DMS53 (cell line): ENCODE data around the gene GLRX.

Source experiments
- DNase-seq: peaks from one replicate; lab custom pipeline; 2025; lab: John Stamatoyannopoulos, UW

GLRX gene

GRCh38 chr5:95808686-95809413 is 13.7 kb downstream of the GLRX start:
- no peak for DNase-seq

GRCh38 chr5:95808013-95808685 is 14.4 kb downstream of the GLRX start:
- DNase-seq = no peak

DNA sequence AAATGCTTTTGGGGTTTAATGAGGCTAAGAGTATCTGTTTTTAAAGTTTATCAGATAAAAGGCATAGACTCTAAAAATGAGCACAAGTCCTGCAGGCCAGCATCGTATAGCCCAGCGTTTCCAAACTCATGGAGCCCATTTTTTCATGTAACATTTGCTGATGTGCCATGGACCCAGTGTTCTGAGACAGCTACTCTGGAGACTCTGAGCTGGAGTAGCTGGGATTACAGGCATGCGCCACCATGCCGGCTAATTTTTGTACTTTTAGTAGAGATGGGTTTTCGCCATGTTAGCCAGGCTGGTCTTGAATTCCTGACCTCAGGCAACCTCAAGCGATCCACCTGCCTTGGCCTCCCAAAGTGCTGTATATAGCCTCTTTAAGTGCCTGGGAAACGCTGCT is 15.8 kb downstream of the GLRX start:
- DNase-seq = no peak

GRCh38 chr5:95804736-95805539 is 17.6 kb downstream of the GLRX start:
- DNase-seq = no peak

- DNase-seq = peak; percentile 22
Measured at GRCh38 chr5:95803271-95804148, 19.0 kb downstream of the GLRX start.

DNA sequence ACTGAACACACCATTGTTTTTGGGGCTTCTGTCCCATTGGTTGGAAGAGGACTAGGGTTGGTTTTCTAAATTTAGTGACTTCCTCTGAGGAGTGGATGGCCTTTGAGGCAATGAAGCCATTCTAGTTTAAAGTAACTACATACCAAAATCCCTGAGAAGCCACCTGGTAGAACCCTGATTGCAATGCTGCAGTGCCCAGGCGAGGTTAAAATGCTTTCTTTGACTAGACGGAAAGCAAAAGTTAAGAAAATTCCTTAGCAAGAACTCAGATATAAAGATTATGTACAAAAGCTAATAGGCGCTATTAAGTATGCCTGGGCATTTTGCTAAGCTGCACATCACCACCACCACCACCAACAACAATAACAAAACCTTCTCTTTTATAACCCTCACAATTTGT is 20.6 kb downstream of the GLRX start:
- DNase-seq = no peak

DNA sequence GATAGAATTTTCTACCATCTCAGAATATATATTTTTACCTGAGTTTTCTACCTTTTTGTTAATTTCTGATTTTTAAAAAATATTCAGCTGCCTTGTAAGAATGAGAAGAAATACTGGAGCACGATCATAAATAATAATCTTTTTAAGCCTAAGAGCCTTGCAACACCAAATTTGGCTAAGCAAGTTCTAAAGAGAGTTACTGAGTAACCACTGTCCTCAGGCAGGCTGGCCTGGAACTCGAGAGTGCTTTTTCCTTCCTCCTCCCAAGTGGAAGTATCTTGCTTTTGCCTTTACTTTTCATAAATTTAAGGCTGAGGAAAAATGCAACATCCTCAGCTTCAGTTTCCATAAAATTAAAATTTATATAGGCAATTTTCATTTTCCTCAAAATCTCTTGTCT is 21.0 kb downstream of the GLRX start:
- no peak for DNase-seq

DNA sequence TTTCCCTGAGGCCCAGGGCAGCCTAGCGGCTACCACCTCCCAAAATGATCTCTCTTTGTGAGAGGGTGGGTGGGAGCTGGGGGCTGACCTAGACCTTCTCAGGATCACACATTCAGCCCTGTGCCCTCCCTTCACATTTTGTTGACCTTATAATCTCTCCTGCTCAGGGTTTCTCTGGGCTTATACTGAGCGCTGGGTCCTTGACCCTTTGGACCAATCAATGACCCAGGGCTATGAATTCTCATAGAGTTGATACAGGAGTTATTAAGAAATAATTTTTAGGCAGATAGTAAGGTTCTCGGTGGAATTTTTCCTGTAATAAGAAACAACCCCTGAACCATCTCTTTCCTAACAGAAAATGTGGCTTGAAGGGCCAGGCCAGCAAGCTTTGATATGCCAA is 22.0 kb downstream of the GLRX start:
- no peak for DNase-seq

- no peak for DNase-seq
Measured at GRCh38 chr5:95799191-95799835, 23.2 kb downstream of the GLRX start.

- no peak for DNase-seq
Measured at GRCh38 chr5:95798545-95798944, 24.0 kb downstream of the GLRX start.

- no peak for DNase-seq
Measured at GRCh38 chr5:95798048-95798447, 24.5 kb downstream of the GLRX start.

- no peak for DNase-seq
Measured at GRCh38 chr5:95797301-95797700, 25.2 kb downstream of the GLRX start.

GRCh38 chr5:95794070-95794516 is 28.4 kb downstream of the GLRX start:
- no peak for DNase-seq

GRCh38 chr5:95791751-95792150 is 30.8 kb downstream of the GLRX start:
- DNase-seq = no peak

DNA sequence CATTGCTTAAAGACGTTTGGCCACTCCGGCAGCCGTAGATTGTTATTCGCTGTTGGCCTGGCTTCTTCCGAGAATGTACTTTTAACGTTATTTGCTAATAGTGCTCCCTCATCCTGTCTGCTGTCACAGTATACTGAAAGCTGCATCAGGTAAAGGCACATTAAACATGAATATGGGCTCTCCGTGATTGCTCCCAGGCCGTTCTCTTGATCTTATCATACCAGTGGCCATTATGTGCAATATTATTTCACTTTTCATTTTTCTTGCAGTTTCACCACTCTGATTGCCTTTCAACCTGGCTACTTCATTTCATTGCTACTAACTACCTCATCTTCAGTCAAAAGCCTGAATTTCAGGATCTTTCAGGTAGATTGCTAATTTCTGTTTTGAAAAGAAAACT is 34.0 kb downstream of the GLRX start:
- no peak for DNase-seq

DNA sequence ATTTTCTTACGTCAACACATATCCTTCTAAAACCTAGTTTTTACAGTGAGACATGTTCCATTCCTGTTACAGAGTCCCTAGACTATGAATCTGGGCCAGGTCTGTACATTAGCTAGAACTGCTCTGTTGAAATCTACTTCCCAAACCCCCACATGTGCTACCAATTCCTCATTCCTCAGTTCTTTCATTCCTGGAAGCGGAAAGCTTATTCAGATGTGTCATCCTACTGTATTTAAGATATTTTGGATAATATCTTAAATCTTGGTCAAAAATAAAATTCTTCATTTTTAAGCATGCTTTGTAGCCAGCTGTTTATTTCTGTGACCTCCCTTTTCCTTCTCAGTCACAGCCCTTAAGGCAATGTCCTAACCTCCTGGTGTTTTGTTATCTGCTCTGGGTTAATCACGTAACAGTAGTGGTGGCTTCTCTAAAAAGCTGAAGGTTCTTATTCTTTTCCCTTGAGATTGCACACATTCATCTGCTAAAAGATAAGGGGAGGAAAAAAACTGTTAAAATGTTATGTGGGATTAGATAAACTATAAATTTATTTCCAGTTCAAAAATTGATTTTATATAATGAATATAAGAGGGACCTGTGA is 35.6 kb downstream of the GLRX start:
- no peak for DNase-seq

GRCh38 chr5:95784514-95785302 is 37.8 kb downstream of the GLRX start:
- DNase-seq = no peak

DNA sequence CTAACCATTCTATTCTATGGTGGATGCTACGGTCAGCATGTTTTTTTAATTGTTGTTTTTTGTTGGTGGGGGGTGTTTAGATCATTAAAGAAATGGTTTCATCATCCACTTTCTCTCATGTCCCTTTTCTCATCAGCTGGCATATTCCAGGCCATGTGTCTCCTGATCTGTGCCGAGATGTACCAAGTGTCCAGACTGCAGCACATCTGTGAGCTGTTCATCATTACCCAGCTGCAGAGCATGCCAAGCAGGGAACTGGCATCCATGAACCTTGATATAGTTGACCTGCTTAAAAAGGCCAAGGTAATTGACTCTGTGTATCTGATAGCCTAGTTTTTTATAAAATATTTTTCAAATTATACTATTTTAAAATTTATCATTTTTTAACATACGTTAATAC is 38.9 kb downstream of the GLRX start:
- no peak for DNase-seq

GRCh38 chr5:95782181-95782580 is 40.3 kb downstream of the GLRX start:
- DNase-seq = no peak

DNA sequence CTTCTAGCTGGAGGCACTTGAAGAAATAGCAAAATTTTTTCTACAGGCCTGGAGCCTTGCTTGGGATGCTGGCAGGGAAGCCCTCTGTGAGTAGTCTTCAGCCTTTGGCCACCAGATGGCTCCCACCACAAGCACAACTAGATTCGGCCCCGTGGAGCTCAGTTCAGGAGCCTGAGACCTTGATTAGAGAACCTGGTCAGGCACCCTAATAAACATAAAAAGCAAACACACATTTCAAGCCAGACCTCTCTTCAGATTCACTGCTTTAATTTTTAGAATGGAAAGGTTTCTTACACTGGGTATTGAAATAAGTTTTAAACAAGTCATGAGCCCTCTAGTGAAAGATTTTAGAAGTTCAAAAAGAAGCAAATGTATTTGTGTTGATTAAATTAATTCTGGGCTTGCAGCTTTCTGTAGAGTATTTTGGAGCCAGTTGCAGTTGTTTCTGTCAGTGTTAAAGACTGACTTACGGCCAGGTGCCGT is 41.4 kb downstream of the GLRX start:
- peak; percentile 84 for DNase-seq
